ENCODE results near the gene NDUFS3. TPM values are rescaled to one million over a fixed set of nuclear protein-coding genes. Genes with fewer than 3 reads are reported as not detected.

The NDUFS3 gene
- total and polyA plus RNA-seq, 5 donors from 2014 or later = 70.6 to 129 (median 120) TPM

GRCh38 chr11:47571357-47571729 is 7.5 kb upstream of the NDUFS3 start:
- Mint-ChIP-seq H3K27ac (peak overlapping the region in 1 of 3 donors; percentile 54), H3K27me3 (no peaks in the 10 kb centered on the region), H3K36me3 (peaks cover 13% of the 10 kb centered on the region), H3K4me3 (peak overlapping the region in 2 of 4 donors; percentile 29 to 45), H3K4me1 (peaks cover 11 to 39% (median 19%) of the 10 kb centered on the region in 4 donors), H3K9me3 (no peaks in the 10 kb centered on the region)
- no peak overlapping the region for H3K27ac ChIP-seq (ENCODE audit: insufficient read depth, low read length, poor library complexity, severe bottlenecking)
- ATAC-seq (ENCODE audit: low read depth in 2 of 2) (no peak), DNase-seq (no peak)
- H3K36me3 ChIP-seq (ENCODE audit: control insufficient read depth, insufficient read depth, low read length) = peaks cover 42% of the 10 kb centered on the region
- no peaks in the 10 kb centered on the region for H3K9me3 ChIP-seq (ENCODE audit: control insufficient read depth in 2 of 2, low read length in 2 of 2)
- no peaks in the 10 kb centered on the region for H3K27me3 ChIP-seq (ENCODE audit: control insufficient read depth, insufficient read depth, low read length)
- peaks cover 5% of the 10 kb centered on the region for H3K4me1 ChIP-seq (ENCODE audit: control insufficient read depth, insufficient read depth, low read length, poor library complexity, severe bottlenecking)
- no peak overlapping the region for H3K4me3 ChIP-seq (ENCODE audit: low read depth, low read length)

GRCh38 chr11:47571895-47572294 is 7.0 kb upstream of the NDUFS3 start:
- no peaks in the 10 kb centered on the region for H3K9me3 ChIP-seq (ENCODE audit: control insufficient read depth in 2 of 2, low read length in 2 of 2)
- Mint-ChIP-seq H3K9me3 (no peaks in the 10 kb centered on the region), H3K27me3 (no peaks in the 10 kb centered on the region), H3K27ac (no peak overlapping the region), H3K4me3 (peak overlapping the region in 1 of 4 donors; percentile 45), H3K36me3 (peaks cover 13% of the 10 kb centered on the region), H3K4me1 (peaks cover 6 to 39% (median 14%) of the 10 kb centered on the region in 4 donors)
- no peak for ATAC-seq (ENCODE audit: low read depth in 2 of 2)
- peaks cover 6% of the 10 kb centered on the region for H3K4me1 ChIP-seq (ENCODE audit: control insufficient read depth, insufficient read depth, low read length, poor library complexity, severe bottlenecking)
- peaks cover 42% of the 10 kb centered on the region for H3K36me3 ChIP-seq (ENCODE audit: control insufficient read depth, insufficient read depth, low read length)
- DNase-seq = no peak
- H3K27me3 ChIP-seq (ENCODE audit: control insufficient read depth, insufficient read depth, low read length) = no peaks in the 10 kb centered on the region
- no peak overlapping the region for H3K27ac ChIP-seq (ENCODE audit: insufficient read depth, low read length, poor library complexity, severe bottlenecking)
- H3K4me3 ChIP-seq (ENCODE audit: low read depth, low read length) = no peak overlapping the region

- no peaks in the 10 kb centered on the region for H3K9me3 ChIP-seq (ENCODE audit: control insufficient read depth in 2 of 2, low read length in 2 of 2)
- Mint-ChIP-seq H3K9me3 (no peaks in the 10 kb centered on the region), H3K27me3 (no peaks in the 10 kb centered on the region), H3K4me1 (peaks cover 5 to 44% (median 15%) of the 10 kb centered on the region in 4 donors), H3K4me3 (peak overlapping the region in 1 of 4 donors; percentile 57), H3K27ac (no peak overlapping the region), H3K36me3 (peaks cover 13% of the 10 kb centered on the region)
- H3K4me3 ChIP-seq (ENCODE audit: low read depth, low read length) = no peak overlapping the region
- H3K4me1 ChIP-seq (ENCODE audit: control insufficient read depth, insufficient read depth, low read length, poor library complexity, severe bottlenecking) = peaks cover 15% of the 10 kb centered on the region
- H3K27ac ChIP-seq (ENCODE audit: insufficient read depth, low read length, poor library complexity, severe bottlenecking) = no peak overlapping the region
- DNase-seq = no peak
- no peaks in the 10 kb centered on the region for H3K27me3 ChIP-seq (ENCODE audit: control insufficient read depth, insufficient read depth, low read length)
- ATAC-seq (ENCODE audit: low read depth in 2 of 2) = no peak
- peaks cover 48% of the 10 kb centered on the region for H3K36me3 ChIP-seq (ENCODE audit: control insufficient read depth, insufficient read depth, low read length)
Measured at GRCh38 chr11:47572715-47573255, 6.1 kb upstream of the NDUFS3 start.

- Mint-ChIP-seq H3K4me1 (peaks cover 5 to 50% (median 15%) of the 10 kb centered on the region in 4 donors), H3K36me3 (peaks cover 13% of the 10 kb centered on the region), H3K27ac (peak overlapping the region in 1 of 3 donors; percentile 43), H3K4me3 (peak overlapping the region in 1 of 4 donors; percentile 57), H3K27me3 (no peaks in the 10 kb centered on the region), H3K9me3 (no peaks in the 10 kb centered on the region)
- no peak overlapping the region for H3K27ac ChIP-seq (ENCODE audit: insufficient read depth, low read length, poor library complexity, severe bottlenecking)
- DNase-seq (no peak), ATAC-seq (ENCODE audit: low read depth in 2 of 2) (no peak)
- peaks cover 48% of the 10 kb centered on the region for H3K36me3 ChIP-seq (ENCODE audit: control insufficient read depth, insufficient read depth, low read length)
- H3K9me3 ChIP-seq (ENCODE audit: control insufficient read depth in 2 of 2, low read length in 2 of 2) = no peaks in the 10 kb centered on the region
- peaks cover 20% of the 10 kb centered on the region for H3K4me1 ChIP-seq (ENCODE audit: control insufficient read depth, insufficient read depth, low read length, poor library complexity, severe bottlenecking)
- H3K4me3 ChIP-seq (ENCODE audit: low read depth, low read length) = no peak overlapping the region
- H3K27me3 ChIP-seq (ENCODE audit: control insufficient read depth, insufficient read depth, low read length) = no peaks in the 10 kb centered on the region
Measured at GRCh38 chr11:47573321-47573720, 5.6 kb upstream of the NDUFS3 start.

- Mint-ChIP-seq H3K4me3 (peak overlapping the region; percentile 97 to 100 (median 98)), H3K36me3 (peaks cover 27% of the 10 kb centered on the region)
- peaks cover 39% of the 10 kb centered on the region for H3K36me3 ChIP-seq (ENCODE audit: control insufficient read depth, insufficient read depth, low read length)
Measured at GRCh38 chr11:47577460-47578041, 1.3 kb upstream of the NDUFS3 start.

GRCh38 chr11:47583844-47584243 is 5.0 kb downstream of the NDUFS3 start:
- Histone ChIP-seq H3K36me3 (ENCODE audit: control insufficient read depth, insufficient read depth, low read length) (peaks cover 37% of the 10 kb centered on the region), H3K4me1 (ENCODE audit: control insufficient read depth, insufficient read depth, low read length, poor library complexity, severe bottlenecking) (peaks cover 18% of the 10 kb centered on the region), H3K4me3 (ENCODE audit: low read depth, low read length) (no peak overlapping the region), H3K27me3 (ENCODE audit: control insufficient read depth, insufficient read depth, low read length) (no peaks in the 10 kb centered on the region), H3K9me3 (ENCODE audit: control insufficient read depth in 2 of 2, low read length in 2 of 2) (no peaks in the 10 kb centered on the region), H3K27ac (ENCODE audit: insufficient read depth, low read length, poor library complexity, severe bottlenecking) (no peak overlapping the region)
- H3K27me3 Mint-ChIP-seq = no peaks in the 10 kb centered on the region
- no peak for DNase-seq
- H3K4me1 Mint-ChIP-seq = peaks cover 8 to 31% (median 15%) of the 10 kb centered on the region in 4 donors
- no peaks in the 10 kb centered on the region for H3K9me3 Mint-ChIP-seq
- H3K36me3 Mint-ChIP-seq = peaks cover 28% of the 10 kb centered on the region
- no peak overlapping the region for H3K27ac Mint-ChIP-seq
- peak overlapping the region in 1 of 4 donors; percentile 1 for H3K4me3 Mint-ChIP-seq
- ATAC-seq (ENCODE audit: low read depth in 2 of 2) = no peak

More at GRCh38 chr11:47577460-47578041, 1.3 kb upstream of the NDUFS3 start:
- Mint-ChIP-seq H3K9me3 (no peaks in the 10 kb centered on the region), H3K4me1 (peaks cover 17 to 69% (median 22%) of the 10 kb centered on the region in 4 donors), H3K27ac (peak overlapping the region in 2 of 3 donors; percentile 55 to 100), H3K27me3 (no peaks in the 10 kb centered on the region)
- Histone ChIP-seq H3K27me3 (ENCODE audit: control insufficient read depth, insufficient read depth, low read length) (no peaks in the 10 kb centered on the region), H3K9me3 (ENCODE audit: control insufficient read depth in 2 of 2, low read length in 2 of 2) (no peaks in the 10 kb centered on the region), H3K4me3 (ENCODE audit: low read depth, low read length) (peak overlapping the region; percentile 91), H3K27ac (ENCODE audit: insufficient read depth, low read length, poor library complexity, severe bottlenecking) (peak overlapping the region; percentile 84), H3K4me1 (ENCODE audit: control insufficient read depth, insufficient read depth, low read length, poor library complexity, severe bottlenecking) (peaks cover 40% of the 10 kb centered on the region)
- no peak for ATAC-seq (ENCODE audit: low read depth in 2 of 2)
- no peak for DNase-seq

GRCh38 chr11:47586098-47586855 is 7.4 kb downstream of the NDUFS3 start, which contains the start of gene FAM180B:
FAM180B (plus strand) TSS chr11:47586678; CDS start chr11:47586769, 91 bp downstream.
- H3K9me3 Mint-ChIP-seq = no peaks in the 10 kb centered on the region
- H3K27ac Mint-ChIP-seq = peak within 1 kb of the TSS in 1 of 3 donors; percentile 5
- no peaks in the 10 kb centered on the region for H3K9me3 ChIP-seq (ENCODE audit: control insufficient read depth in 2 of 2, low read length in 2 of 2)
- no peaks in the 10 kb centered on the region for H3K4me1 ChIP-seq (ENCODE audit: control insufficient read depth, insufficient read depth, low read length, poor library complexity, severe bottlenecking)
- no peak within 1 kb of the TSS for H3K4me3 ChIP-seq (ENCODE audit: low read depth, low read length)
- H3K36me3 ChIP-seq (ENCODE audit: control insufficient read depth, insufficient read depth, low read length) = peaks cover 36% of the 10 kb centered on the region
- no peak within 1 kb of the TSS for H3K27ac ChIP-seq (ENCODE audit: insufficient read depth, low read length, poor library complexity, severe bottlenecking)
- H3K27me3 ChIP-seq (ENCODE audit: control insufficient read depth, insufficient read depth, low read length) = no peaks in the 10 kb centered on the region
- H3K27me3 Mint-ChIP-seq = peaks cover 4% of the 10 kb centered on the region
- peaks cover 0 to 11% (median 6%) of the 10 kb centered on the region in 4 donors for H3K4me1 Mint-ChIP-seq
- peaks cover 24% of the 10 kb centered on the region for H3K36me3 Mint-ChIP-seq
- ATAC-seq (ENCODE audit: low read depth in 2 of 2) = no peak
- H3K4me3 Mint-ChIP-seq = no peak within 1 kb of the TSS
- no peak for DNase-seq
